KMS-11 (cell line): ENCODE measurements around the gene CUL9.

ENCODE experiments used
- H2AFZ ChIP-seq: fragments of 200-600 bp; sonication (generic); 2 replicates; pipeline ENCODE4 v1.6.1; 2016; ENCODE audit warnings: antibody characterized with exemption, mixed run types, low read depth
- H3K27ac ChIP-seq: fragments of 200-600 bp; sonication (generic); 2 replicates; pipeline ENCODE4 v1.6.1; 2016; ENCODE audit warnings: mild to moderate bottlenecking, mixed run types
- H3K27me3 ChIP-seq: fragments of 200-600 bp; sonication (generic); 2 replicates; pipeline ENCODE4 v1.6.1; 2017; ENCODE audit warnings: mild to moderate bottlenecking, low read depth, mixed run types, moderate library complexity; ENCODE audit not compliant: insufficient read depth
- H3K36me3 ChIP-seq: fragments of 200-600 bp; sonication (generic); 2 replicates; pipeline ENCODE4 v1.6.1; 2017; ENCODE audit warnings: mild to moderate bottlenecking, mixed run types; ENCODE audit not compliant: insufficient read depth
- H3K4me1 ChIP-seq: fragments of 200-600 bp; sonication (generic); 2 replicates; pipeline ENCODE4 v1.6.1; 2016; ENCODE audit warnings: mild to moderate bottlenecking, low read depth, mixed run types; ENCODE audit not compliant: poor library complexity, severe bottlenecking
- H3K4me2 ChIP-seq: fragments of 200-600 bp; sonication (generic); 2 replicates; pipeline ENCODE4 v1.7.0; 2016; ENCODE audit warnings: mild to moderate bottlenecking, mixed run types
- H3K4me3 ChIP-seq: fragments of 200-600 bp; sonication (generic); IDR thresholded peaks from 2 replicates; pipeline ENCODE4 v1.6.1; 2017; ENCODE audit warnings: low read depth, low read length, mixed read lengths; ENCODE audit not compliant: insufficient read depth
- H3K79me2 ChIP-seq: fragments of 200-600 bp; sonication (generic); 2 replicates; pipeline ENCODE4 v1.6.1; 2016; ENCODE audit warnings: low read depth, mixed run types; ENCODE audit not compliant: insufficient read depth
- H3K9ac ChIP-seq: fragments of 200-600 bp; sonication (generic); 2 replicates; pipeline ENCODE4 v1.6.1; 2016; ENCODE audit warnings: mild to moderate bottlenecking, mixed run types
- H4K20me1 ChIP-seq: fragments of 200-600 bp; sonication (generic); 2 replicates; pipeline ENCODE4 v1.6.1; 2016; ENCODE audit warnings: mild to moderate bottlenecking, mixed run types; ENCODE audit not compliant: insufficient read depth
- CTCF ChIP-seq: fragments of 200-600 bp; sonication (generic); conservative IDR thresholded peaks from 2 replicates; pipeline ENCODE4 v1.6.1; 2017; ENCODE audit warnings: low read depth, mild to moderate bottlenecking, antibody characterized with exemption, low read length, moderate library complexity, mixed read lengths

CUL9 gene

GRCh38 chr6:43180058-43180457 is 1.9 kb upstream of the CUL9 start:
- Histone ChIP-seq H4K20me1 (peaks cover 3% of the 10 kb centered on the region; the same call in 1 of the 2 replicates), H3K36me3 (no peaks in the 10 kb centered on the region), H2AFZ (no peak overlapping the region), H3K27ac (no peak overlapping the region), H3K79me2 (peaks cover 15% of the 10 kb centered on the region; the same call in 1 of the 2 replicates), H3K4me3 (no peak overlapping the region), H3K9ac (no peak overlapping the region), H3K27me3 (no peaks in the 10 kb centered on the region), H3K4me1 (peaks cover 21% of the 10 kb centered on the region), H3K4me2 (no peak overlapping the region)
- no peak for TF ChIP-seq CTCF

DNA sequence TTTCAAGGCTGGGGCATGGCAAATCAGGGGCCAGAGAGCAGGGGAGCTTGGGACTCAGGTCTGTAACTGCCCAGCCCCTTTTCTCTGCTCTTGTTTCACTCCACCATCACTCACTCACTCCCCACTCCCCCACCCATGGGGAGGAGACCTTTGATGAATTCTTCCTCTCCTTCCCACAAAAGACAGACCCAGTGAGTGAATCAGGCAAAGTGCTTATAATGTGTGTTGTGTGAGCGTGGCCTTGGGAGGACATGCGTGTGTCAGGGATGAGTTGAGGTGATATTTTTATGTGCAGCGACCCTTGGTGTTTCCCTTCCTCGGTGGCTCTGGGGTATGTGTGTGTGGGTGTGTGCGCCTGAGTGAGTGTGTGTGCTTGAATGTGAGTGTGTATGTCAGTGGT is 1.0 kb upstream of the CUL9 start:
- Histone ChIP-seq H3K4me3 (no peak overlapping the region), H2AFZ (no peak overlapping the region), H3K36me3 (no peaks in the 10 kb centered on the region), H3K27me3 (no peaks in the 10 kb centered on the region), H3K27ac (no peak overlapping the region), H4K20me1 (no peaks in the 10 kb centered on the region), H3K4me2 (no peak overlapping the region), H3K4me1 (peaks cover 13% of the 10 kb centered on the region), H3K79me2 (peaks cover 7% of the 10 kb centered on the region; the same call in 1 of the 2 replicates), H3K9ac (no peak overlapping the region)
- TF ChIP-seq CTCF: no peak

DNA sequence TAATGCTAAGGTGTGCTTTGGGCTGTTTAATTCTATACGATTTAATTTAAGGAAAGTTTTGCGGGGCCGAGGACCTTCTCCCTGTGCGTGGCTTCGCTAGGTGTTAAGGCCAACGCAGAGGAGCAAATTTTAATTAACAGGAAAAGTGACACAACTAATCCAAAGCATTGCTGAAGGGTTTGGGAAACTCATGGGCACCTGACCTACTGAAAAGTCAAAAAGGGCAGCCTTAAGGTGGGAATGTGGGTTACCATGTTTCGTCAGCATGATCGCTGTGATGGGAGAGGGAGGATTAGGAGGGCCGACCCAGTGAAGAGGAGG is 415 bp upstream of the CUL9 start:
- H3K4me2 ChIP-seq: peak overlapping the region; percentile 91
- H3K27ac ChIP-seq: peak overlapping the region; percentile 6; the same call in 1 of the 2 replicates
- peaks cover 13% of the 10 kb centered on the region for H3K4me1 ChIP-seq
- no peaks in the 10 kb centered on the region for H3K27me3 ChIP-seq
- no peaks in the 10 kb centered on the region for H3K36me3 ChIP-seq
- H4K20me1 ChIP-seq: no peaks in the 10 kb centered on the region
- peak overlapping the region; percentile 36 for H3K9ac ChIP-seq
- peaks cover 7% of the 10 kb centered on the region; the same call in 1 of the 2 replicates for H3K79me2 ChIP-seq
- H2AFZ ChIP-seq: peak overlapping the region; percentile 24; the same call in 1 of the 2 replicates
- no peak for TF ChIP-seq CTCF
- H3K4me3 ChIP-seq: no peak overlapping the region

- H3K4me3 ChIP-seq: no peak overlapping the region
- no peaks in the 10 kb centered on the region for H3K36me3 ChIP-seq
- H3K27ac ChIP-seq: no peak overlapping the region
- no peak for TF ChIP-seq CTCF
- no peak overlapping the region for H3K9ac ChIP-seq
- no peaks in the 10 kb centered on the region for H4K20me1 ChIP-seq
- H3K27me3 ChIP-seq: no peaks in the 10 kb centered on the region
- H3K4me2 ChIP-seq: peak overlapping the region; percentile 76; the same call in 1 of the 2 replicates
- peaks cover 13% of the 10 kb centered on the region for H3K4me1 ChIP-seq
- H2AFZ ChIP-seq: no peak overlapping the region
- H3K79me2 ChIP-seq: peaks cover 7% of the 10 kb centered on the region; the same call in 1 of the 2 replicates
Measured at GRCh38 chr6:43183441-43183840, 1.4 kb downstream of the CUL9 start.
